HepG2 (cell line): ENCODE results near the gene PPP1R16B. TPM values are rescaled to one million over a fixed set of nuclear protein-coding genes. Genes with fewer than 3 reads are reported as not detected.

ENCODE experiments used
- AHDC1 ChIP-seq: sonication (generic); formaldehyde crosslinking; IDR thresholded peaks from 2 replicates; pipeline ENCODE4 v1.5.1; 2020; ENCODE audit warnings: mild to moderate bottlenecking, missing genetic modification reagents, borderline replicate concordance
- CREM ChIP-seq, 2 experiments: sonication (generic) in 1 of 2; formaldehyde crosslinking in 1 of 2; IDR thresholded peaks; 2 replicates each; pipeline versions ENCODE4 v1.4.0 to v1.6.1; 2016 to 2020; ENCODE audit warnings: antibody characterized with exemption in 1 of 2, mild to moderate bottlenecking in 1 of 2, missing genetic modification reagents in 1 of 2
- GATAD2A ChIP-seq: IDR thresholded peaks from 2 replicates; pipeline ENCODE4 v1.6.1; 2016
- LCORL ChIP-seq, 2 experiments: fragments of 450-650 bp in 1 of 2; sonication (generic) in 1 of 2; formaldehyde crosslinking in 1 of 2; IDR thresholded peaks; 2 replicates each; pipeline versions ENCODE4 v1.5.0 to v1.6.1; 2017 to 2020; ENCODE audit warnings: antibody characterized with exemption in 1 of 2, missing genetic modification reagents in 1 of 2
- MIXL1 ChIP-seq: IDR thresholded peaks from 2 replicates; pipeline ENCODE4 v1.6.1; 2016
- PTBP1 ChIP-seq: fragments of 200-400 bp; formaldehyde crosslinking; IDR thresholded peaks from 2 replicates; pipeline ENCODE4 v1.6.1; 2018; ENCODE audit warnings: low read length, low read depth; ENCODE audit not compliant: poor library complexity, severe bottlenecking
- RCOR2 ChIP-seq: IDR thresholded peaks from 2 replicates; pipeline ENCODE4 v1.6.1; 2016; ENCODE audit warnings: missing biosample characterization, missing genetic modification reagents
- RELA ChIP-seq: sonication (generic); formaldehyde crosslinking; IDR thresholded peaks from 2 replicates; pipeline ENCODE4 v1.4.0; 2020; ENCODE audit warnings: missing genetic modification reagents
- RORA ChIP-seq: sonication (generic); formaldehyde crosslinking; IDR thresholded peaks from 2 replicates; pipeline ENCODE4 v1.5.0; 2020; ENCODE audit warnings: mild to moderate bottlenecking, missing genetic modification reagents, moderate library complexity
- SMYD3 ChIP-seq: sonication (generic); formaldehyde crosslinking; IDR thresholded peaks from 2 replicates; pipeline ENCODE4 v1.8.1; 2023; ENCODE audit warnings: mild to moderate bottlenecking, missing genetic modification reagents
- SNAPC2 ChIP-seq: sonication (generic); formaldehyde crosslinking; IDR thresholded peaks from 2 replicates; pipeline ENCODE4 v1.8.1; 2022; ENCODE audit warnings: mild to moderate bottlenecking, missing genetic modification reagents
- SNAPC5 ChIP-seq: sonication (generic); formaldehyde crosslinking; IDR thresholded peaks from 2 replicates; pipeline ENCODE4 v1.8.1; 2023; ENCODE audit warnings: mild to moderate bottlenecking, missing genetic modification reagents, borderline replicate concordance
- TARDBP ChIP-seq: sonication (generic); formaldehyde crosslinking; IDR thresholded peaks from 2 replicates; pipeline ENCODE4 v1.8.0; 2022; ENCODE audit warnings: mild to moderate bottlenecking, missing genetic modification reagents
- ZBTB10 ChIP-seq: sonication (generic); formaldehyde crosslinking; IDR thresholded peaks from 2 replicates; pipeline ENCODE4 v1.4.0; 2020; ENCODE audit warnings: missing genetic modification reagents, borderline replicate concordance
- ZBTB42 ChIP-seq: sonication (generic); formaldehyde crosslinking; IDR thresholded peaks from 2 replicates; pipeline ENCODE4 v1.5.0; 2020; ENCODE audit warnings: mild to moderate bottlenecking, missing genetic modification reagents
- ZNF33A ChIP-seq: sonication (generic); formaldehyde crosslinking; IDR thresholded peaks from 2 replicates; pipeline ENCODE4 v1.5.1; 2020; ENCODE audit warnings: missing genetic modification reagents, mild to moderate bottlenecking, moderate library complexity, borderline replicate concordance
- ZNF773 ChIP-seq: sonication (generic); formaldehyde crosslinking; IDR thresholded peaks from 2 replicates; pipeline ENCODE4 v1.4.0; 2020; ENCODE audit warnings: missing genetic modification reagents, borderline replicate concordance
- ZNF782 ChIP-seq: sonication (generic); formaldehyde crosslinking; IDR thresholded peaks from 2 replicates; pipeline ENCODE4 v1.4.0; 2020; ENCODE audit warnings: missing genetic modification reagents, mild to moderate bottlenecking, borderline replicate concordance
- ZNF816 ChIP-seq: sonication (generic); formaldehyde crosslinking; IDR thresholded peaks from 2 replicates; pipeline ENCODE4 v1.8.0; 2022; ENCODE audit warnings: missing genetic modification reagents, mild to moderate bottlenecking, borderline replicate concordance
- polyA plus RNA-seq, 8 experiments: library from polyadenylated mRNA; depleted of rRNA in 3 of 8; stranded (reverse) in 7 of 8; unstranded in 1 of 8; fragments of >200 nt; fragmentation: Illumina TruSeq in 4 of 8; extraction: Trizol in 4 of 8; gene quantifications; 2 replicates each; pipeline versions ENCODE4 v1.2.1 to v1.2.3, GENCODE V29; 2011 to 2016; ENCODE audit warnings: low read depth in 4 of 8, missing spikeins in 1 of 8, mixed read lengths in 1 of 8; ENCODE audit not compliant: insufficient read depth in 1 of 8
- total RNA-seq, 5 experiments: library from RNA; depleted of rRNA; stranded (reverse); fragments of >200 nt; fragmentation: Illumina TruSeq; extraction: Trizol; gene quantifications; 2 replicates each; pipeline ENCODE4 v1.2.3, GENCODE V29; 2016; ENCODE audit warnings: low read depth in 1 of 5
- TF ChIP-seq, protein P1 (sequence below): sonication (generic); formaldehyde crosslinking; IDR thresholded peaks from 2 replicates; pipeline ENCODE4 v1.8.1; 2023; ENCODE audit warnings: missing genetic modification reagents, inconsistent platforms, borderline replicate concordance

PPP1R16B gene
- total and polyA plus RNA-seq, 2 of the 13 experiments (the other 11 are each of a cell fraction or from before 2014, with no cell fraction given), result 0.02 to 0.11 TPM

GRCh38 chr20:38962928-38963401 is 157.5 kb downstream of the PPP1R16B start (continued):
- TF ChIP-seq ZNF782 (CRISPR knock-in tag) (no peak), TARDBP (CRISPR knock-in tag) (peak; percentile 52; the same call in 1 of the 2 replicates), ZNF816 (0 out of 2 replicates have a peak, but pooled peaks have one; percentile 68), ZNF33A (CRISPR knock-in tag) (peak; percentile 84; the same call in 1 of the 2 replicates), SMYD3 (CRISPR knock-in tag) (0 out of 2 replicates have a peak, but pooled peaks have one; percentile 75), ZBTB10 (CRISPR knock-in tag) (no peak), RELA (CRISPR knock-in tag) (no peak), ZNF773 (no peak), GATAD2A (0 out of 2 replicates have a peak, but pooled peaks have one; percentile 3), LCORL (IDR thresholded peaks at IDR 0.05) (no peak), LCORL (CRISPR knock-in tag; IDR thresholded peaks at IDR 0.05) (no peak), RORA (CRISPR knock-in tag) (no peak), AHDC1 (CRISPR knock-in tag) (peak; percentile 62; the same call in 1 of the 2 replicates), RCOR2 (CRISPR knock-in tag) (peak; percentile 2; the same call in 1 of the 2 replicates), MIXL1 (CRISPR knock-in tag) (no peak), SNAPC5 (peak; percentile 83; the same call in 1 of the 2 replicates), ZBTB42 (CRISPR knock-in tag) (no peak), PTBP1 (no peak), SNAPC2 (peak; percentile 84; the same call in 1 of the 2 replicates), CREM (IDR thresholded peaks at IDR 0.05) (0 out of 2 replicates have a peak, but pooled peaks have one; percentile 15), CREM (CRISPR knock-in tag; IDR thresholded peaks at IDR 0.05) (no peak)
- TF ChIP-seq, protein P1, sequence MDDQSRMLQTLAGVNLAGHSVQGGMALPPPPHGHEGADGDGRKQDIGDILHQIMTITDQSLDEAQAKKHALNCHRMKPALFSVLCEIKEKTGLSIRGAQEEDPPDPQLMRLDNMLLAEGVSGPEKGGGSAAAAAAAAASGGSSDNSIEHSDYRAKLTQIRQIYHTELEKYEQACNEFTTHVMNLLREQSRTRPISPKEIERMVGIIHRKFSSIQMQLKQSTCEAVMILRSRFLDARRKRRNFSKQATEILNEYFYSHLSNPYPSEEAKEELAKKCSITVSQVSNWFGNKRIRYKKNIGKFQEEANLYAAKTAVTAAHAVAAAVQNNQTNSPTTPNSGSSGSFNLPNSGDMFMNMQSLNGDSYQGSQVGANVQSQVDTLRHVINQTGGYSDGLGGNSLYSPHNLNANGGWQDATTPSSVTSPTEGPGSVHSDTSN, result no peak
